HG02642 (cell line): ENCODE data around the gene JAKMIP2.
A peak's percentile ranks its signal among the peaks of the same experiment; 100 is the strongest.
"Not testable (repeated sequence)": the region's sequence is repeated elsewhere in the genome, so short reads cannot be mapped to it uniquely, and the experiment has no call there.

Experiments used
- ATAC-seq: cut with Tn5 transposase; IDR thresholded peaks from one replicate; pipeline ENCODE4 v1.9.1; 2021; ENCODE audit warnings: mild to moderate bottlenecking; ENCODE audit not compliant: unreplicated experiment, poor library complexity

The JAKMIP2 gene

GRCh38 chr5:147668385-147668784 lies 114.1 kb downstream of the JAKMIP2 start:
- ATAC-seq = no peak

GRCh38 chr5:147667363-147667762 lies 115.2 kb downstream of the JAKMIP2 start:
- no peak for ATAC-seq

DNA sequence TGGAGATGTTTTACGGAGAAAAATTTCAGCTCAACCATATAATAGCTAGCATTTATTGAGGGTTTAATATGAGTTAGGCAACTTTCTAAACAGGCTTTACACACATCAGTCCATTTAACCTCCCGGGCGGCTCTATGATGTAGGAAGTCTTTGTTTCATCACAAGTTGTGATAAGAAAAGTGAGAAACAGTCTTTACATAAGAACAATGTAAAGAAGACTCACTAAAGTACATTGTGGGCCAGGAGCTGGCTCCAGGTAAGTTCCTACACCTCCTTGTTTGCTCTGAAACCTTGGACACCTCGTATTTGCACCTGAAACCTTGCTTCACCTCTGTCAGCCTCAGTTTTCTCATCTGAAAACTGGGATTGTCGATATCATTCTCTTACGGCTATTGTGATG lies 116.1 kb downstream of the JAKMIP2 start:
- ATAC-seq = no peak

GRCh38 chr5:147661541-147661940 lies 121.0 kb downstream of the JAKMIP2 start:
- ATAC-seq = no peak

GRCh38 chr5:147659166-147659929 lies 123.2 kb downstream of the JAKMIP2 start:
- no peak for ATAC-seq

DNA sequence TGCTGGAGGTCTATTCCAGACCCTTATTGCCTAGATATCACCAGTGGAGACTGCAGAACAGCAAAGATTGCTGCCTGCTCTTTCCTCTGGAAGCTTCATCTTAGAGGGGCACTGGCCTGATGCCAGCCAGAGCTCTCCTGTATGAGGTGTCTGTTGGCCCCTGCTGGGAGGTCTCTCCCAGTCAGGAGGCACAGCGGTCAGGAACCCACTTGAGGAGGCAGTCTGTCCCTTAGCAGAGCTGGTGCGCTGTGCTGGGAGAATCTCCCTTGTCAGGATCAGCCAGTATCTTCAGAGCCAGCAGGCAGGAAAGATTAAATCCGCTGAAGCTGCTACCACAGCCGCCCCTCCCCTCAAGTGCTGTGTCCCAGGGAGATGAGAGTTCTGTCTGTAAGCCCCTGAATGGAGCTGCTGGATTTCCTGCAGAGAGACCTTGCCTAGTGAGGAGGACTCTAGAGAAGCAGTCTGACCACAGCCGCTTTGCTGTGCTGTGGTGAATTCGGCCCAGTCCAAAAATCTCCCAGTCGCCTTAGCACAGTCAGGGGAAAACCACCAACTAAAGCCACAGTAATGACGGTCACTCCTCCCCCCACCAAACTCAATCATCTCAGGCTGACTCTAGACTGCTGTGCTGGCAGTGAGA lies 124.1 kb downstream of the JAKMIP2 start:
- no peak for ATAC-seq

- ATAC-seq = no peak
Observed at GRCh38 chr5:147648597-147648996, 133.9 kb downstream of the JAKMIP2 start.

DNA sequence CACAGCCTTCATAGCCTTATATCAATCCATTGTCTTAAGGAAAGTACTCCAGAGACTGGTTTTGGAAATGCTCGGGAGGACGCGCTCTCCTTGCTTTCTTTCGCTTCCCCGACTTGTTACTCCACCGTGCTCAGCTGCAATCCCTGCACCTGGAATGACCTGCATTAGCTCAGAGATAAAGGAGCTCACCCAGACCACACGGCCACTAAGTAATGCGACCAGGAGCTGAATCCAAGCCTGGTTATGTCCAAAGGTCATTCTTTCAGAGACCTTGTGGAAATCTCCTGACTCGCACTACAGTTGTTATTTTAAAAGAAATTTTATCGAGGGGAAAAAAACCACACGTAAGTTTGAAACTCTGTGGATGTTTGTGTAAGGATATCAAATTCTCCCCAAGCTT lies 137.3 kb downstream of the JAKMIP2 start:
- no peak for ATAC-seq

- ATAC-seq = no peak
Observed at GRCh38 chr5:147644460-147644859, 138.1 kb downstream of the JAKMIP2 start.

GRCh38 chr5:147643142-147643541 lies 139.4 kb downstream of the JAKMIP2 start:
- ATAC-seq = no peak

DNA sequence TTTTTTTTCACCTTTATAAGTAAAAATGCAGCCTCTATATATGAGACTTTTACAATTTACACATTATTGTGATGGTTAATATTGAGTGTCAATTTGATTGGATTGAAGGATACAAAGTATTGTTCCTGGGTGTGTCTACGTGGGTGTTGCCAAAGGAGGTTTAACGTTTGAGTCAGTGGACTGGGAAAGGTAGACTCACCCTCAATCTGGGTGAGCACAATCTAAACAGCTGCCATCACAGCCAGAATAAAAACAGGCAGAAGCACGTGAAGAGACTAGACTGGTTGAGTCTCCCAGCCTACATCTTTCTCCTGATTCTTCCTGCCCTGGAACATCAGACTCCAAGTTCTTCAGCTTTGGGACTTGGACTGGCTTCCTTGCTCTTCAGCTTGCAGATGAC lies 139.9 kb downstream of the JAKMIP2 start:
- no peak for ATAC-seq

GRCh38 chr5:147639321-147639720 lies 143.2 kb downstream of the JAKMIP2 start:
- ATAC-seq = no peak

- ATAC-seq = no peak
Observed at GRCh38 chr5:147636729-147636984, 145.9 kb downstream of the JAKMIP2 start.

GRCh38 chr5:147635882-147636728 lies 146.4 kb downstream of the JAKMIP2 start:
- no peak for ATAC-seq

DNA sequence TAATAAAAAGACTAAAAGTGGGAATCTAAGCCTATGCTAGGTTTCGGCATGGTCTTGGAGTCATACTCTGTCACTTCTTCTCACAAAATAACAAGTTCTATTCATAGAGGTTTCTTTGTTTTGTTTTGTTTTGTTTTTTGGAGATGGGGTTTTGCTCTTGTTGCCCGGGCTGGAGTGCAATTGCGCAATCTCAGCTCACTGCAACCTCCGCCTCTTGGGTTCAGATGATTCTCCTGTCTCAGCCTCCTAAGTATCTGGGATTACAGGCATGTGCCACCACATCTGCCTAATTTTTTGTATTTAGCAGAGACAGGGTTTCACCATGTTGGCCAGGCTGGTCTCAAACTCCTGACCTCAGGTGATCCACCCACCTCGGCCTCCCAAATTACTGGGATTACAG lies 147.1 kb downstream of the JAKMIP2 start:
- ATAC-seq = not testable (repeated sequence)

DNA sequence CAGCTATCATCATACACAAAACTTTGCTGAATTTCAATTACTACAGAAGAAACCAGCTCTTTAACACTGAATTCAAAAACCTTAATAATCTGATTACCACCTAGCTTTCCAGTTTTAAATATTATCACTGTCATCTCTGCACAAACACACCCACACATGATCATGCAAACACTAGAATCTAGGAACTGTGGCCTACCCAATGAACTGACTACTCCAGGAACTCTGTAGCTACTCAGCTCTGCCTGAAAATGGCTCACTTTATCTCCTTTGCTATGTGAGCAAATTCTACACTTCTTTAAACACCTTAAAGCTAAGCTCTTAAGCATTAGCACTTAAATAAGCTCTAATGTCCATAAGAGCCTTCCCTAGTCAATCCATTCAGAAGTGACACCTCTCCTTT lies 149.4 kb downstream of the JAKMIP2 start:
- no peak for ATAC-seq

- no peak for ATAC-seq
Observed at GRCh38 chr5:147631428-147632003, 151.0 kb downstream of the JAKMIP2 start.

GRCh38 chr5:147629196-147629595 lies 153.3 kb downstream of the JAKMIP2 start:
- no peak for ATAC-seq

GRCh38 chr5:147628058-147628895 lies 154.3 kb downstream of the JAKMIP2 start:
- peak; percentile 92 for ATAC-seq

DNA sequence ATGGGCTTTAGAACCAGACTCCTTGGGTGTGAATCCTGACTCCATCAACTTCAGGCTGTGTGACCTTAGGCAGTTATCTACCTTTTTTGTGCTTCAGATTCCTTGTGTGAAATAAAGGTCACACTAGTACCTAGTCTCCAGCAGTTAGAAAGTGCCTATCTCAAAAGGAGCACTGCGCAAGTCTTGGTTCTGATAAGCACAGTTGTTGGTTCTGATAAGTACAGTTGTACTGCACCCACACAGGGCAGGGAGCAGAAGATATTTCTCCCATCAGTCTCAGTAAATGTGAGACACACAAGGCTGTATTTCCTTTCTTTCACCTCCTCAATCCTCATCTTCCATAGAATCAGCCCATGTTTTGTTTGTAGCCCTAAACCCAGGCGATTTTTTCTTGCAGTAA lies 156.1 kb downstream of the JAKMIP2 start:
- ATAC-seq = no peak
